ENCODE results near the gene FNDC3B. TPM values are rescaled to one million over a fixed set of nuclear protein-coding genes. Genes with fewer than 3 reads are reported as not detected.

FNDC3B gene
- total and polyA plus RNA-seq, 2 of the 8 experiments (the other 6 are each of a cell fraction or from before 2014, with no cell fraction given) = 14.1 to 44.4 TPM

DNA sequence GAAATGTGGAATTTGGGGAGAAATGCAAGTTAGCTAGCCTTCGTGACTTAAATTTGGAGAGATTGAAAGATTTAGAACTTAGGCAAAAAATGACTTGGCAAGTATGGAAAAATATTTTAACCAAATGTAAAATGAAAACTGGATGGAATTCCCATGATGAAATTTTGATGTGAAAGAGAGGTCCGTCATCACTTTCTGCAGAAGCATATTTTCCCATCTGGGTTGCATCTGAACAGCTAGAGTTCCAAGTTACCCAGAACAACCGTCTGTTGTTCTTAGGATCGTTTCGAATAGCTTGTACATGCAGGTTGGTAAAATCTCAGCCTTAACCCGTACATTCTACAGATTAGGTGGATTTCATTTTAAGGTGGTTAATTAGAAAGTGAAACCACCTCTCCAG is 272.6 kb downstream of the FNDC3B start:
- Histone ChIP-seq H3K23ac (ENCODE audit: insufficient read length) (no peak overlapping the region), H2BK12ac (ENCODE audit: low read depth, low read length) (no peak overlapping the region), H2AFZ (ENCODE audit: low read length) (no peak overlapping the region), H4K91ac (replicated peaks; ENCODE audit: insufficient read length, low read length) (no peak overlapping the region), H3K79me1 (ENCODE audit: low read depth, low read length) (no peaks in the 10 kb centered on the region; the same call in 1 of the 2 replicates), H4K20me1 (replicated peaks in 1 of 2; ENCODE audit: control insufficient read depth in 1 of 2, insufficient read depth in 2 of 2, low read length in 2 of 2) (no peaks in the 10 kb centered on the region), H3K23me2 (ENCODE audit: low read depth, low read length) (no peaks in the 10 kb centered on the region), H3K56ac (replicated peaks; ENCODE audit: insufficient read length, low read depth, low read length) (no peak overlapping the region), H2BK120ac (replicated peaks; ENCODE audit: low read depth, low read length) (no peak overlapping the region), H3K27me3 (replicated peaks in 1 of 4; ENCODE audit: control insufficient read depth in 3 of 4, extremely low read depth in 1 of 4, insufficient read depth in 3 of 4, low read length in 3 of 4) (no peaks in the 10 kb centered on the region), H3K27ac (ENCODE audit: low read depth, low read length) (no peak overlapping the region), H3K79me2 (ENCODE audit: control insufficient read depth in 1 of 2, insufficient read depth in 2 of 2, low read length in 2 of 2) (no peaks in the 10 kb centered on the region), H2AK5ac (ENCODE audit: low read depth, low read length) (no peak overlapping the region), H3K4me1 (replicated peaks in 1 of 4; ENCODE audit: control insufficient read depth in 3 of 4, insufficient read depth in 4 of 4, low read length in 3 of 4) (peaks cover 0 to 9% (median 1%) of the 10 kb centered on the region in 4 experiments; a peak in 2 of 7 replicates), H3K9me3 (ENCODE audit: insufficient read depth in 2 of 2, low read depth in 1 of 2, low read length in 1 of 2) (no peaks in the 10 kb centered on the region), H3K4ac (replicated peaks; ENCODE audit: insufficient read length, low read depth, low read length) (no peak overlapping the region), H3K4me3 (ENCODE audit: extremely low read depth in 1 of 4, insufficient read depth in 2 of 4, low read depth in 3 of 4, low read length in 4 of 4) (no peak overlapping the region), H4K8ac (ENCODE audit: extremely low read depth, insufficient read depth, low read length) (no peak overlapping the region), H3K9ac (replicated peaks in 1 of 4; ENCODE audit: extremely low read depth in 1 of 4, low read depth in 3 of 4, low read length in 3 of 4) (no peak overlapping the region), H3K4me2 (ENCODE audit: insufficient read depth in 1 of 2, low read depth in 2 of 2, low read length in 2 of 2) (no peak overlapping the region), H2BK5ac (ENCODE audit: low read depth, low read length) (no peak overlapping the region), H3K36me3 (ENCODE audit: control insufficient read depth in 2 of 4, insufficient read depth in 4 of 4, low read length in 3 of 4) (peaks cover 4 to 40% (median 13%) of the 10 kb centered on the region in 4 experiments; a peak in 6 of 8 replicates), H3K14ac (ENCODE audit: insufficient read length) (no peak overlapping the region), H4K5ac (ENCODE audit: insufficient read length, low read depth, low read length) (no peak overlapping the region), H2BK15ac (ENCODE audit: low read length) (no peak overlapping the region), H3K18ac (ENCODE audit: extremely low read depth, low read length) (no peak overlapping the region), H2BK20ac (ENCODE audit: low read length) (no peak overlapping the region)
- TF ChIP-seq RBBP5 (IDR thresholded peaks at IDR 0.05; ENCODE audit: borderline replicate concordance, low read depth, low read length) (no peak), HDAC6 (IDR thresholded peaks at IDR 0.05; ENCODE audit: low read depth, low read length) (no peak), KDM5A (IDR thresholded peaks at IDR 0.05; ENCODE audit: low read length) (no peak), RNF2 (IDR thresholded peaks at IDR 0.05; ENCODE audit: borderline replicate concordance, low read depth, low read length, missing control alignments, poor library complexity, severe bottlenecking) (no peak), SP2 (IDR thresholded peaks at IDR 0.05; ENCODE audit: low read length) (no peak), SP4 (IDR thresholded peaks at IDR 0.05; ENCODE audit: low read length) (no peak), BACH1 (IDR thresholded peaks at IDR 0.05; ENCODE audit: low read length) (no peak)
- POLR2A ChIA-PET (ENCODE audit: partially characterized antibody) = interaction anchor here (0.6 kb wide), 1 partner anchor 550 kb away, joined by 3 read pairs; no protein-coding TSS in a partner anchor
- DNase-seq (ENCODE audit: low read depth in 1 of 2, low spot score in 2 of 2) (no peak), FAIRE-seq (no peak)
- CTCF ChIA-PET (ENCODE audit: partially characterized antibody) = interaction anchor here (1.7 kb wide), 1 partner anchor 21 kb away, joined by 5 read pairs; no protein-coding TSS in a partner anchor
- WGBS, 2 experiments (ENCODE audit: extremely low coverage in 1 of 2, insufficient coverage in 1 of 2, insufficient read length in 1 of 2, insufficient replicate concordance in 2 of 2, low coverage in 1 of 2, low lambda C conversion rate in 2 of 2, missing lambda C conversion rate in 1 of 2) = 87% methylated on average over 6 of the region's 6 CpGs; no CpG with 5 or more reads in 1 of the 2 experiments
